ENCODE results near the gene FOXP4.

FOXP4 gene

DNA sequence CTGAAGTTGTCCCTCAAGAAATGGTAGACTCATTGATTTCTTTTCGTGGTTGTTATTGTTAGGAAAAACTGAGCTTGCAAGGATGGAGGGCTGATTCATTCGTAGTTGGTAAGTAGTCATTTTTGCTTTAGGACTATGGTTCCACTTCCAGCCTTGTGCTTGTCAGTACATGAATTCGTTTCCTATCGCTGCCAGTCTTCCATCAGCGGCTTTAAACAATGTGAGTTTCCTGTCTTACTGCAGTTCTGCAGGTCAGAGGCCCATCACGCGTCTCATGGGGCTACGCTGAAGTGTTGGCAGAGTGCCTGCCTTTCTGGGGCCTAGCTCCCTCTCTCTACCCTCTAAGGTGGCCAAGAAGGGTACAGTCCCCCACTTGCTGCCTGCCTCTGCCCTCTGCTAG lies 80.7 kb downstream of the FOXP4 start:
- no peaks in the 10 kb centered on the region for H3K36me3 Mint-ChIP-seq (ENCODE audit: low read depth)
- no peak overlapping the region for H3K27ac Mint-ChIP-seq
- H3K4me1 Mint-ChIP-seq (ENCODE audit: low read depth) = peaks cover 11% of the 10 kb centered on the region
- H3K9me3 Mint-ChIP-seq = no peaks in the 10 kb centered on the region
- no peak overlapping the region for H3K4me3 Mint-ChIP-seq
- intact Hi-C loops (cut with micrococcal nuclease) = no loop called here
- peaks cover 17% of the 10 kb centered on the region for H3K27me3 Mint-ChIP-seq

DNA sequence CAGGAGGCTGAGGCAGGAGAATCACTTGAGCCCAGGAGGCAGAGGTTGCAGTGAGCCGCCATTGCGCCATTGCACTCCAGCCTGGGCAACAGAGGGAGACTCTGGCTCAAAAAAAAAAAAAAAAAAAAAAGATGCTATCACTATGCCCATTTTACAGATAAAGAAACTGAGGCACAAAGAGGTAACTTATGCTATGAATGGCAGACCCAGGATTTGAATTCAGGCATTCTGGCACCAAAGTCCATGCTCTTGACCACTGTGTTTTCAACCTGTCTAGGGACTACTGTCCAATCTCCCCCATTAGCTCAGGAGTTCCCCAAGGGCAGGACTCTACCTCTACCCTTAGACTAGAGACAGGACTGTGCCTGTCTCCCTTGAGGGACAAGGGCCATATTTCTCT lies 82.9 kb downstream of the FOXP4 start:
- intact Hi-C loops (cut with micrococcal nuclease) = no loop called here
- no peak overlapping the region for H3K4me3 Mint-ChIP-seq
- H3K27me3 Mint-ChIP-seq = peaks cover 20% of the 10 kb centered on the region
- peaks cover 11% of the 10 kb centered on the region for H3K4me1 Mint-ChIP-seq (ENCODE audit: low read depth)
- no peaks in the 10 kb centered on the region for H3K9me3 Mint-ChIP-seq
- H3K36me3 Mint-ChIP-seq (ENCODE audit: low read depth) = no peaks in the 10 kb centered on the region
- H3K27ac Mint-ChIP-seq = no peak overlapping the region

GRCh38 chr6:41630069-41630468 lies 83.9 kb downstream of the FOXP4 start:
- intact Hi-C loops (cut with micrococcal nuclease) = no loop called here
- no peak overlapping the region for H3K4me3 Mint-ChIP-seq
- no peaks in the 10 kb centered on the region for H3K36me3 Mint-ChIP-seq (ENCODE audit: low read depth)
- H3K9me3 Mint-ChIP-seq = no peaks in the 10 kb centered on the region
- peaks cover 27% of the 10 kb centered on the region for H3K27me3 Mint-ChIP-seq
- peaks cover 8% of the 10 kb centered on the region for H3K4me1 Mint-ChIP-seq (ENCODE audit: low read depth)
- H3K27ac Mint-ChIP-seq = no peak overlapping the region

GRCh38 chr6:41630946-41631345 lies 84.8 kb downstream of the FOXP4 start:
- Mint-ChIP-seq H3K4me1 (ENCODE audit: low read depth) (no peaks in the 10 kb centered on the region), H3K27me3 (peaks cover 33% of the 10 kb centered on the region), H3K9me3 (no peaks in the 10 kb centered on the region), H3K4me3 (no peak overlapping the region), H3K27ac (no peak overlapping the region), H3K36me3 (ENCODE audit: low read depth) (no peaks in the 10 kb centered on the region)
- intact Hi-C loops (cut with micrococcal nuclease) = no loop called here

DNA sequence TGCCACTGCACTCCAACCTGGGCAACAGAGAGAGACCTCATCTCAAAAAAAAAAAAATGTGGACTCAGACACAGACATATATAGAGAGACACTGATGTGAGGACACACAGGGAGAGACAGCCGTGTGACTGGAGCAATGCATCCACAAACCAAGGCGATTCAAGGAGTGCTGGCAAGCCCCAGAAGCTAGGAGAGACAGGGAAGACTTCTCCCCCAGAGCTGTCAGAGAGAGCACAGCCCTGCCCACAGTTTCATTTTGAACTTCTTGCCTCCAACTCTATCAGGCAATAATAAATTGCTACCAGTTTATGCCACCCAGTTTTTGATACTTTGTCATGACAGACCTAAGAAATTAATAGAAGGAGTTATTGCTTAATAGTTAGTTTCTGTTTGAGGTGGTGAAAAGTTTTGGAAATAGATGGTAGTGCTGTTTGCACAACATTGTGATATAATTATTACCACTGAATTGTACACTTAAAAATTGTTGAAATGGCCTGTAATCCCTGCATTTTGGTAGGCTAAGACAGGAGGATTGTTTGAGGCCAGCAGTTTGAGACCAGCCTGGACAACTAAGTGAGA lies 87.0 kb downstream of the FOXP4 start:
- intact Hi-C loops (cut with micrococcal nuclease) = no loop called here
- Mint-ChIP-seq H3K9me3 (no peaks in the 10 kb centered on the region), H3K4me1 (ENCODE audit: low read depth) (peaks cover 7% of the 10 kb centered on the region), H3K36me3 (ENCODE audit: low read depth) (no peaks in the 10 kb centered on the region), H3K4me3 (no peak overlapping the region), H3K27me3 (peaks cover 53% of the 10 kb centered on the region), H3K27ac (no peak overlapping the region)

DNA sequence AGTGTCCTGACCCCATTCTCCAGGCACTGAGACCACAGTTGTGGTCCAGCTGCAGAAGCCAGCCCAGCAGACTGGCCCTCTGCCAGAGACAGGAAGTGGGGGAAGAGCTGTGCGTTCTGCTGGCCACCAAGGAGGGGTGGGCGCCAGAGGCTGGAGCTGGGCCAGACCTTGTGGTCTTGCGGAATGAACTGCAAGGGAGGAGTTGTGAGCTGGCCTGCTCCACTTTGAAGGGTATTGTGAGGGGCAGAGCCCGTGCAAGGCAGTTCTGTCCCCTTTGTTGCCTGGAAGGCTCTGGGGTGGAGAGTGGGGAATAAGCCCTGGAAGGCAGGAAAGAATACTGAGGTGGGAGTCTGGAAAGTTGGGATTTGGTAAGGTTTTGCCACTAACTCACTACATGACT lies 88.5 kb downstream of the FOXP4 start:
- no peaks in the 10 kb centered on the region for H3K36me3 Mint-ChIP-seq (ENCODE audit: low read depth)
- no peaks in the 10 kb centered on the region for H3K9me3 Mint-ChIP-seq
- peaks cover 19% of the 10 kb centered on the region for H3K4me1 Mint-ChIP-seq (ENCODE audit: low read depth)
- no peak overlapping the region for H3K4me3 Mint-ChIP-seq
- H3K27me3 Mint-ChIP-seq = peaks cover 68% of the 10 kb centered on the region
- intact Hi-C loops (cut with micrococcal nuclease) = no loop called here
- no peak overlapping the region for H3K27ac Mint-ChIP-seq

- no peaks in the 10 kb centered on the region for H3K9me3 Mint-ChIP-seq
- H3K4me1 Mint-ChIP-seq (ENCODE audit: low read depth) = peaks cover 19% of the 10 kb centered on the region
- H3K27ac Mint-ChIP-seq = no peak overlapping the region
- intact Hi-C loops (cut with micrococcal nuclease) = no loop called here
- H3K36me3 Mint-ChIP-seq (ENCODE audit: low read depth) = no peaks in the 10 kb centered on the region
- peaks cover 75% of the 10 kb centered on the region for H3K27me3 Mint-ChIP-seq
- no peak overlapping the region for H3K4me3 Mint-ChIP-seq
Observed at GRCh38 chr6:41635365-41635764, 89.2 kb downstream of the FOXP4 start.

- H3K27ac Mint-ChIP-seq = no peak overlapping the region
- no peaks in the 10 kb centered on the region for H3K36me3 Mint-ChIP-seq (ENCODE audit: low read depth)
- intact Hi-C loops (cut with micrococcal nuclease) = no loop called here
- no peak overlapping the region for H3K4me3 Mint-ChIP-seq
- H3K4me1 Mint-ChIP-seq (ENCODE audit: low read depth) = peaks cover 19% of the 10 kb centered on the region
- no peaks in the 10 kb centered on the region for H3K9me3 Mint-ChIP-seq
- peaks cover 75% of the 10 kb centered on the region for H3K27me3 Mint-ChIP-seq
Observed at GRCh38 chr6:41636833-41637193, 90.6 kb downstream of the FOXP4 start.

- H3K27ac Mint-ChIP-seq = no peak overlapping the region
- peak overlapping the region; percentile 30 for H3K4me3 Mint-ChIP-seq
- no peaks in the 10 kb centered on the region for H3K36me3 Mint-ChIP-seq (ENCODE audit: low read depth)
- H3K27me3 Mint-ChIP-seq = peaks cover 75% of the 10 kb centered on the region
- intact Hi-C loops (cut with micrococcal nuclease) = no loop called here
- H3K4me1 Mint-ChIP-seq (ENCODE audit: low read depth) = peaks cover 19% of the 10 kb centered on the region
- H3K9me3 Mint-ChIP-seq = no peaks in the 10 kb centered on the region
Observed at GRCh38 chr6:41637194-41638001, 91.2 kb downstream of the FOXP4 start.

- intact Hi-C loops (cut with micrococcal nuclease) = no loop called here
- H3K4me3 Mint-ChIP-seq = peak within 1 kb of the TSS; percentile 39
Observed at GRCh38 chr6:41638002-41638934, 92.1 kb downstream of the FOXP4 start, which contains the start of gene MDFI. Gene MDFI (plus strand): TSS chr6:41638468. CDS start chr6:41638750, 282 bp downstream.

GRCh38 chr6:41638935-41639808 lies 93.0 kb downstream of the FOXP4 start:
- Mint-ChIP-seq H3K27ac (no peak overlapping the region), H3K27me3 (peaks cover 78% of the 10 kb centered on the region), H3K4me1 (ENCODE audit: low read depth) (peaks cover 19% of the 10 kb centered on the region)

More at GRCh38 chr6:41638002-41638934, 92.1 kb downstream of the FOXP4 start, which contains the start of gene MDFI:
- peaks cover 19% of the 10 kb centered on the region for H3K4me1 Mint-ChIP-seq (ENCODE audit: low read depth)
- no peaks in the 10 kb centered on the region for H3K36me3 Mint-ChIP-seq (ENCODE audit: low read depth)
- H3K27ac Mint-ChIP-seq = no peak within 1 kb of the TSS
- peaks cover 78% of the 10 kb centered on the region for H3K27me3 Mint-ChIP-seq
- no peaks in the 10 kb centered on the region for H3K9me3 Mint-ChIP-seq

DNA sequence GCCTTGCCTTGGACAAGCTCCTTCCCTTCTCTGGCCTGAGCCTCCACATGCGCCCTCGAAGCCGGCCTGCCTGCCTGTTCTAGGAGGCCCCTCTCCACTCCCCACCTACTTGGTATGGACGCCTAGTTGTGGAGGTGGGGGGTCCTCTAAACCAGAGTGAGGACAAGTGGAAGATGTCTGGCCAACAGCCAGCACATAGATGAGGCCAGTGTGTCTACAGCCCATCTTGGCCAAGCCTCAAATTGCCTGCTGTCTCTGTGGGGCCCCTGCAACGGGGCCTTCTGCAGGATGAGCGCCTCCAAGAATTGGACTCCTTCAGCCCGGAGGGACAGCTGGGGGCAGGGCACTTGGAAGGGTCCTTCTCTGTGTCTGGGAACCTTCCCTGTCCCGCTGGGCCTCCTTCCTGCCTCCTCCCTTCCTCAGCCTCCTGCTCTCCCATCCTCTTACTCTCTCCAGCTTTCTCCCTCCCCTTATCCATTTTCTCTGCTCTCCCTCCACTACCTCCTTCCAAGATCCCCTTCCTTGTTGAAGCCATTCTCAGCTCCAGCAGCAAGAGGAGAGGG lies 93.7 kb downstream of the FOXP4 start:
- H3K4me3 Mint-ChIP-seq = no peak overlapping the region
- no peak overlapping the region for H3K27ac Mint-ChIP-seq
- H3K9me3 Mint-ChIP-seq = no peaks in the 10 kb centered on the region
- intact Hi-C loops (cut with micrococcal nuclease) = no loop called here
- peaks cover 19% of the 10 kb centered on the region for H3K4me1 Mint-ChIP-seq (ENCODE audit: low read depth)
- H3K36me3 Mint-ChIP-seq (ENCODE audit: low read depth) = no peaks in the 10 kb centered on the region
- peaks cover 75% of the 10 kb centered on the region for H3K27me3 Mint-ChIP-seq

More at GRCh38 chr6:41638935-41639808, 93.0 kb downstream of the FOXP4 start:
- peak overlapping the region; percentile 22 for H3K4me3 Mint-ChIP-seq
- H3K36me3 Mint-ChIP-seq (ENCODE audit: low read depth) = no peaks in the 10 kb centered on the region
- intact Hi-C loops (cut with micrococcal nuclease) = no loop called here
- H3K9me3 Mint-ChIP-seq = no peaks in the 10 kb centered on the region

GRCh38 chr6:41640426-41640825 lies 94.2 kb downstream of the FOXP4 start:
- Mint-ChIP-seq H3K9me3 (no peaks in the 10 kb centered on the region), H3K27ac (no peak overlapping the region), H3K4me3 (no peak overlapping the region), H3K36me3 (ENCODE audit: low read depth) (no peaks in the 10 kb centered on the region), H3K27me3 (peaks cover 72% of the 10 kb centered on the region), H3K4me1 (ENCODE audit: low read depth) (peaks cover 19% of the 10 kb centered on the region)
- intact Hi-C loops (cut with micrococcal nuclease) = no loop called here
